GM12874 (cell line): ENCODE results near the gene PHACTR3.

Experiments
- CTCF ChIP-seq: IDR thresholded peaks from 2 replicates; pipeline ENCODE4 v1.5.1; 2011; ENCODE audit warnings: low read depth, mild to moderate bottlenecking, control low read depth, low read length, moderate library complexity; ENCODE audit not compliant: insufficient read depth

Gene PHACTR3

GRCh38 chr20:59696476-59696875 is 92.1 kb downstream of the PHACTR3 start:
- no peak for TF ChIP-seq CTCF

GRCh38 chr20:59697068-59697467 is 92.7 kb downstream of the PHACTR3 start:
- TF ChIP-seq CTCF: no peak

GRCh38 chr20:59698598-59698997 is 94.3 kb downstream of the PHACTR3 start:
- TF ChIP-seq CTCF: no peak

- no peak for TF ChIP-seq CTCF
Observed at GRCh38 chr20:59701236-59701635, 96.9 kb downstream of the PHACTR3 start.

- TF ChIP-seq CTCF: no peak
Observed at GRCh38 chr20:59703046-59703445, 98.7 kb downstream of the PHACTR3 start.

- TF ChIP-seq CTCF: no peak
Observed at GRCh38 chr20:59705651-59706399, 101.5 kb downstream of the PHACTR3 start.

GRCh38 chr20:59706400-59706693 is 102.0 kb downstream of the PHACTR3 start:
- no peak for TF ChIP-seq CTCF

- TF ChIP-seq CTCF: no peak
Observed at GRCh38 chr20:59708326-59708725, 104.0 kb downstream of the PHACTR3 start.
